H1 (cell line): ENCODE results near the gene UXT.

Experiments
- CTCF ChIP-seq, 3 experiments: IDR thresholded peaks; 1 replicate in 2 of 3; 2 replicates in 1 of 3; pipeline versions ENCODE4 v1.5.1 to v1.6.1; 2011; ENCODE audit warnings: low read length in 3 of 3, mild to moderate bottlenecking in 3 of 3, inconsistent platforms in 2 of 3, low read depth in 1 of 3, moderate library complexity in 1 of 3; ENCODE audit not compliant: insufficient read depth in 1 of 3; ENCODE audit errors: control extremely low read depth in 1 of 3
- EP300 ChIP-seq, 2 experiments: IDR thresholded peaks; 1 replicate in 1 of 2; 2 replicates in 1 of 2; pipeline ENCODE4 v1.6.1; 2011 to 2012; ENCODE audit warnings: low read depth in 2 of 2, low read length in 2 of 2, mild to moderate bottlenecking in 2 of 2, borderline replicate concordance in 1 of 2, inconsistent platforms in 1 of 2, moderate library complexity in 1 of 2
- EZH2 ChIP-seq: fragments of 200-600 bp; sonication (generic); IDR thresholded peaks from 2 replicates; pipeline ENCODE4 v1.7.1; 2012; ENCODE audit warnings: low read depth, mild to moderate bottlenecking, moderate library complexity, low read length, inconsistent platforms; ENCODE audit not compliant: severe bottlenecking
- GABPA ChIP-seq: IDR thresholded peaks from 2 replicates; pipeline ENCODE4 v1.6.1; 2011; ENCODE audit warnings: mild to moderate bottlenecking, low read length, moderate library complexity, borderline replicate concordance; ENCODE audit not compliant: insufficient read depth
- JUND ChIP-seq: IDR thresholded peaks from 2 replicates; pipeline ENCODE4 v1.6.1; 2011; ENCODE audit warnings: mild to moderate bottlenecking, improper control_type of control experiment, low read length
- KDM1A ChIP-seq: fragments of 200-600, 300-600 bp; sonication (generic); IDR thresholded peaks from 2 replicates; pipeline ENCODE4 v1.7.1; 2016; ENCODE audit warnings: mild to moderate bottlenecking, low read length, borderline replicate concordance
- NANOG ChIP-seq: IDR thresholded peaks from 2 replicates; pipeline ENCODE4 v1.6.1; 2011; ENCODE audit warnings: low read length, low read depth, mild to moderate bottlenecking, inconsistent platforms; ENCODE audit not compliant: insufficient read depth, poor library complexity, severe bottlenecking
- PHF8 ChIP-seq: fragments of 200-600 bp; sonication (generic); conservative IDR thresholded peaks from 2 replicates; pipeline ENCODE4 v1.7.1; 2012; ENCODE audit warnings: low read depth, mild to moderate bottlenecking, inconsistent platforms, low read length, moderate library complexity
- POLR2A ChIP-seq, 2 experiments: IDR thresholded peaks; 1 replicate in 1 of 2; 2 replicates in 1 of 2; pipeline ENCODE4 v1.6.1; 2011; ENCODE audit warnings: low read depth in 2 of 2, low read length in 2 of 2, mild to moderate bottlenecking in 2 of 2; ENCODE audit errors: control extremely low read depth in 1 of 2
- POLR2AphosphoS5 ChIP-seq: IDR thresholded peaks from 2 replicates; pipeline ENCODE4 v1.6.1; 2011; ENCODE audit warnings: low read depth, low read length
- TF ChIP-seq, protein P1 (sequence below): IDR thresholded peaks from 2 replicates; pipeline ENCODE4 v1.6.1; 2011; ENCODE audit warnings: low read depth, mild to moderate bottlenecking, low read length; ENCODE audit not compliant: insufficient read depth

GRCh38 chrX:47608130-47608810 lies 50.7 kb downstream of the UXT start:
- TF ChIP-seq, protein P1, sequence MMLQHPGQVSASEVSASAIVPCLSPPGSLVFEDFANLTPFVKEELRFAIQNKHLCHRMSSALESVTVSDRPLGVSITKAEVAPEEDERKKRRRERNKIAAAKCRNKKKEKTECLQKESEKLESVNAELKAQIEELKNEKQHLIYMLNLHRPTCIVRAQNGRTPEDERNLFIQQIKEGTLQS: no peak
- TF ChIP-seq POLR2AphosphoS5: peak; percentile 61; the same call in 1 of the 2 replicates
- TF ChIP-seq EZH2: no peak
- peak in 1 of 2 experiments; percentile 63; a peak in 1 of 3 replicates for TF ChIP-seq EP300 (IDR thresholded peaks at IDR 0.05; ENCODE audit: borderline replicate concordance in 1 of 2, low read depth in 2 of 2, low read length in 2 of 2)
- TF ChIP-seq CTCF (IDR thresholded peaks at IDR 0.05; ENCODE audit: control extremely low read depth in 1 of 3, insufficient read depth in 1 of 3, low read depth in 1 of 3, low read length in 3 of 3): no peak
- no peak for TF ChIP-seq GABPA
- TF ChIP-seq PHF8: no peak
- 0 out of 3 replicates have a peak, but pooled peaks of 1 of the 2 experiments have one; percentile 36 for TF ChIP-seq POLR2A (IDR thresholded peaks at IDR 0.05; ENCODE audit: control extremely low read depth in 1 of 2, low read depth in 2 of 2, low read length in 2 of 2)
- TF ChIP-seq KDM1A: no peak
- no peak for TF ChIP-seq NANOG
- no peak for TF ChIP-seq JUND
